H7 (cell line): ENCODE results near the gene QRICH1. TPM values are rescaled to one million over a fixed set of nuclear protein-coding genes. Genes with fewer than 3 reads are reported as not detected.

ENCODE experiments used
- DNase-seq: peaks from one replicate; pipeline ENCODE4 v3.0.0; 2012
- H3K27me3 ChIP-seq: 2 replicates; pipeline ENCODE4 v1.6.0; 2011; ENCODE audit warnings: mild to moderate bottlenecking, low read length; ENCODE audit not compliant: control insufficient read depth, insufficient read depth
- H3K36me3 ChIP-seq: replicated peaks from 2 replicates; pipeline ENCODE4 v1.5.1; 2011; ENCODE audit warnings: low read length; ENCODE audit not compliant: control insufficient read depth, insufficient read depth
- H3K4me3 ChIP-seq: 2 replicates; pipeline ENCODE4 v1.5.1; 2011; ENCODE audit warnings: low read depth, mild to moderate bottlenecking, control low read depth, low read length, moderate library complexity; ENCODE audit not compliant: insufficient read depth
- total RNA-seq: library from RNA; depleted of rRNA; stranded (reverse); fragments of >200 nt; shearing (Covaris generic); gene quantifications from 2 replicates; pipeline ENCODE4 v1.2.3, GENCODE V29; 2014

The QRICH1 gene
- total RNA-seq, 1 experiment from 2014 or later = 137 TPM

- Histone ChIP-seq H3K27me3 (no peaks in the 10 kb centered on the region), H3K36me3 (peaks cover 34% of the 10 kb centered on the region), H3K4me3 (peak overlapping the region; percentile 96)
- DNase-seq = peak; percentile 98
These were observed 72.6 kb downstream of the QRICH1 start for GRCh38 chr3:49021213-49021812.

- Histone ChIP-seq H3K27me3 (no peaks in the 10 kb centered on the region), H3K36me3 (peaks cover 35% of the 10 kb centered on the region), H3K4me3 (peak overlapping the region; percentile 96)
- peak; percentile 88 for DNase-seq
These were observed 73.3 kb downstream of the QRICH1 start for GRCh38 chr3:49020330-49021212.

GRCh38 chr3:49019941-49020329 is 73.9 kb downstream of the QRICH1 start:
- H3K4me3 ChIP-seq = peak overlapping the region; percentile 96
- H3K36me3 ChIP-seq = peaks cover 35% of the 10 kb centered on the region
- H3K27me3 ChIP-seq = no peaks in the 10 kb centered on the region
- no peak for DNase-seq

GRCh38 chr3:49018707-49019006 is 75.2 kb downstream of the QRICH1 start:
- no peaks in the 10 kb centered on the region for H3K27me3 ChIP-seq
- H3K4me3 ChIP-seq = peak overlapping the region; percentile 92
- DNase-seq = no peak
- H3K36me3 ChIP-seq = peaks cover 32% of the 10 kb centered on the region

GRCh38 chr3:49017971-49018706 is 75.7 kb downstream of the QRICH1 start, which contains the start of gene DALRD3:
Gene DALRD3, minus strand, starts transcription at chr3:49018580. Its CDS starts 16 bp downstream, at chr3:49018564.
- DNase-seq = peak; percentile 96
- peak within 1 kb of the TSS; percentile 92 for H3K4me3 ChIP-seq
- peaks cover 32% of the 10 kb centered on the region for H3K36me3 ChIP-seq
- no peaks in the 10 kb centered on the region for H3K27me3 ChIP-seq

GRCh38 chr3:49017229-49017970 is 76.5 kb downstream of the QRICH1 start:
- Histone ChIP-seq H3K4me3 (peak overlapping the region; percentile 92), H3K27me3 (no peaks in the 10 kb centered on the region), H3K36me3 (peaks cover 32% of the 10 kb centered on the region)
- DNase-seq = peak; percentile 72

GRCh38 chr3:49016414-49017228 is 77.2 kb downstream of the QRICH1 start:
- Histone ChIP-seq H3K4me3 (no peak overlapping the region), H3K27me3 (no peaks in the 10 kb centered on the region), H3K36me3 (peaks cover 37% of the 10 kb centered on the region)
- peak; percentile 24 for DNase-seq

GRCh38 chr3:49015765-49016164 is 78.1 kb downstream of the QRICH1 start:
- H3K36me3 ChIP-seq = peaks cover 41% of the 10 kb centered on the region
- DNase-seq = no peak
- no peak overlapping the region for H3K4me3 ChIP-seq
- H3K27me3 ChIP-seq = no peaks in the 10 kb centered on the region

GRCh38 chr3:49015072-49015471 is 78.8 kb downstream of the QRICH1 start:
- H3K4me3 ChIP-seq = no peak overlapping the region
- DNase-seq = no peak
- H3K27me3 ChIP-seq = no peaks in the 10 kb centered on the region
- peaks cover 41% of the 10 kb centered on the region for H3K36me3 ChIP-seq

- DNase-seq = peak; percentile 89
- Histone ChIP-seq H3K36me3 (peaks cover 42% of the 10 kb centered on the region), H3K27me3 (no peaks in the 10 kb centered on the region), H3K4me3 (no peak overlapping the region)
These were observed 79.9 kb downstream of the QRICH1 start for GRCh38 chr3:49013738-49014660.

GRCh38 chr3:49013113-49013737 is 80.6 kb downstream of the QRICH1 start:
- H3K4me3 ChIP-seq = no peak overlapping the region
- no peak for DNase-seq
- no peaks in the 10 kb centered on the region for H3K27me3 ChIP-seq
- peaks cover 42% of the 10 kb centered on the region for H3K36me3 ChIP-seq

GRCh38 chr3:49012441-49013017 is 81.3 kb downstream of the QRICH1 start:
- no peak for DNase-seq
- Histone ChIP-seq H3K4me3 (no peak overlapping the region), H3K36me3 (peaks cover 42% of the 10 kb centered on the region), H3K27me3 (no peaks in the 10 kb centered on the region)
